Posterior cingulate gyrus (tissue), 11 donors: Measurements from ENCODE around the gene PCP4.

Experiments
- DNase-seq, 10 donors: peaks; one replicate each; pipeline versions ENCODE4 v3.0.0 to v3.0.0-alpha.2; 2020 to 2021; ENCODE audit warnings: mixed read lengths in 3 of 10
- intact Hi-C: fragments of 100-400 bp; cut with DNase I; formaldehyde crosslinking; loops from one replicate; pipeline ENCODE4 v1.15.1; 2023

The PCP4 gene

GRCh38 chr21:39968010-39968409, 100.8 kb downstream of the PCP4 start:
- intact Hi-C loops, result no loop called here
- no peak for DNase-seq

- intact Hi-C loops, result no loop called here
- no peak for DNase-seq
Measured at GRCh38 chr21:39969691-39970364, 102.6 kb downstream of the PCP4 start.

- no peak for DNase-seq
Measured at GRCh38 chr21:39971956-39972355, 104.7 kb downstream of the PCP4 start.

GRCh38 chr21:39972471-39972870, 105.2 kb downstream of the PCP4 start:
- intact Hi-C loops, result no loop called here
- DNase-seq, result no peak

More at GRCh38 chr21:39971956-39972355, 104.7 kb downstream of the PCP4 start:
- intact Hi-C loops, result no loop called here

GRCh38 chr21:39972976-39973770, 105.9 kb downstream of the PCP4 start:
- intact Hi-C loops, result no loop called here
- no peak for DNase-seq

- intact Hi-C loops, result no loop called here
- no peak for DNase-seq
Measured at GRCh38 chr21:39976800-39977199, 109.6 kb downstream of the PCP4 start.
